Activated T-helper 1 cell treated with anti-CD3 and anti-CD28 coated beads, Interleukin-2, amount 50 U/mL, for 16 hours (primary cell): ENCODE results near the gene RAB15.
"Not testable (repeated sequence)": the region's sequence is repeated elsewhere in the genome, so short reads cannot be mapped to it uniquely, and the experiment has no call there.

Experiments used
- DNase-seq, 2 donors: peaks; one replicate each; pipeline ENCODE4 v3.0.0-alpha.2; 2020; ENCODE audit warnings: low read depth in 1 of 2, low spot score in 1 of 2

RAB15 gene

GRCh38 chr14:64913477-64913876 lies 58.7 kb downstream of the RAB15 start:
- not testable (repeated sequence) for DNase-seq

- DNase-seq, result no peak
Measured at GRCh38 chr14:64912261-64912660, 59.9 kb downstream of the RAB15 start.

GRCh38 chr14:64910847-64911495 lies 61.2 kb downstream of the RAB15 start:
- DNase-seq, result no peak

- no peak for DNase-seq
Measured at GRCh38 chr14:64906022-64906421, 66.1 kb downstream of the RAB15 start.

GRCh38 chr14:64899958-64900357 lies 72.2 kb downstream of the RAB15 start:
- no peak for DNase-seq
